Gastrocnemius medialis (tissue), 4 donors: ENCODE data around the gene RAD51AP2. TPM values are rescaled to one million over a fixed set of nuclear protein-coding genes. Genes with fewer than 3 reads are reported as not detected.
"Not testable (repeated sequence)": the region's sequence is repeated elsewhere in the genome, so short reads cannot be mapped to it uniquely, and the experiment has no call there.

Source experiments
- ATAC-seq, 2 donors: fragments of 150-250 bp; one replicate each; pipeline ENCODE4 v1.9.1; 2016
- DNase-seq, 2 donors: peaks; one replicate each; pipeline ENCODE4 v3.0.0-alpha.2; 2019
- H3K27ac ChIP-seq, 4 donors: fragments of 200-600 bp; sonication (generic); 1 replicate in 1 of 4; 2 replicates in 3 of 4; pipeline ENCODE4 v1.5.1; 2016 to 2018; ENCODE audit warnings: mild to moderate bottlenecking in 2 of 4, moderate library complexity in 1 of 4
- H3K27me3 ChIP-seq, 3 donors: fragments of 200-600 bp; sonication (generic) in 2 of 3; 1 replicate in 1 of 3; 2 replicates in 2 of 3; pipeline versions ENCODE4 v1.5.1 to v1.6.0; 2016 to 2019; ENCODE audit warnings: mild to moderate bottlenecking in 1 of 3, moderate library complexity in 1 of 3
- H3K36me3 ChIP-seq, 2 donors: fragments of 200-600 bp; sonication (generic) in 1 of 2; one replicate each; pipeline ENCODE4 v1.5.1; 2017 to 2018
- H3K4me1 ChIP-seq, 2 donors: fragments of 200-600 bp; sonication (generic) in 1 of 2; one replicate each; pipeline ENCODE4 v1.5.1; 2016 to 2017; ENCODE audit warnings: mild to moderate bottlenecking in 2 of 2
- H3K4me3 ChIP-seq, 4 donors: fragments of 200-600 bp; sonication (generic) in 3 of 4; 1 replicate in 1 of 4; 2 replicates in 3 of 4; pipeline ENCODE4 v1.5.1; 2016 to 2019; ENCODE audit warnings: mild to moderate bottlenecking in 2 of 4
- H3K9me3 ChIP-seq, 3 donors: fragments of 200-600 bp; sonication (generic) in 2 of 3; 1 replicate in 1 of 3; 2 replicates in 2 of 3; pipeline ENCODE4 v1.5.1; 2016 to 2019
- CTCF ChIP-seq, 5 experiments: fragments of 450-650 bp in 3 of 5; fragments of 200-600 bp in 2 of 5; sonication (generic) in 2 of 5; IDR thresholded peaks in 4 of 5; conservative IDR thresholded peaks in 1 of 5; 1 replicate in 4 of 5; 2 replicates in 1 of 5; pipeline ENCODE4 v1.5.1; 2016 to 2019; ENCODE audit warnings: antibody characterized with exemption in 5 of 5, mild to moderate bottlenecking in 3 of 5, moderate library complexity in 3 of 5
- POLR2A ChIP-seq, 2 donors: fragments of 450-650 bp; IDR thresholded peaks; one replicate each; pipeline ENCODE4 v1.6.1; 2017; ENCODE audit warnings: antibody characterized with exemption in 2 of 2, mild to moderate bottlenecking in 2 of 2, moderate library complexity in 2 of 2
- in situ Hi-C, 4 donors: fragments of 200-750 bp; cut with MboI; loops; one replicate each; pipeline versions ENCODE4 v1.15.0 to v1.8.0; 2017; ENCODE audit warnings: low sequenced_read_pairs in 4 of 4
- intact Hi-C: fragments of 100-400 bp; cut with DNase I; formaldehyde crosslinking; loops from one replicate; pipeline ENCODE4 v1.15.1; 2023; ENCODE audit warnings: low total_unique reads
- total RNA-seq, 4 donors: library from RNA; depleted of rRNA; stranded (reverse); fragments of >200 nt; gene quantifications; one replicate each; pipeline versions ENCODE4 v1.1.0 to v1.2.3, GENCODE V29; 2016

RAD51AP2 gene
- total RNA-seq: not detected

GRCh38 chr2:17518212-17519154 is at the start of gene RAD51AP2:
Gene RAD51AP2 (minus strand): TSS chr2:17518440. CDS start chr2:17518415, 25 bp downstream.
- H3K36me3 ChIP-seq: no peaks in the 10 kb centered on the region
- intact Hi-C loops: loop anchor here (1.0 to 5.0 kb wide), 2 partner anchors 21 to 791 kb away; no protein-coding TSS in a partner anchor
- H3K4me1 ChIP-seq: peaks cover 0 to 4% of the 10 kb centered on the region in 2 donors
- peak; percentile 95 to 96 for ATAC-seq
- in situ Hi-C loops: no loop called here
- no peaks in the 10 kb centered on the region for H3K27me3 ChIP-seq
- H3K4me3 ChIP-seq: peak within 1 kb of the TSS; percentile 53 to 60 (median 57)
- peak; percentile 82 to 85 for DNase-seq
- TF ChIP-seq CTCF (IDR thresholded peaks at IDR 0.05 in 4 of 5, conservative IDR thresholded peaks at IDR 0.05 in 1 of 5) (no peak), POLR2A (IDR thresholded peaks at IDR 0.05) (peak; percentile 28 to 58)
- H3K9me3 ChIP-seq: no peaks in the 10 kb centered on the region
- H3K27ac ChIP-seq: peak within 1 kb of the TSS; percentile 80 to 85 (median 84)

- H3K27ac ChIP-seq, H3K4me1 ChIP-seq, ATAC-seq, DNase-seq, H3K27me3 ChIP-seq, H3K36me3 ChIP-seq, H3K4me3 ChIP-seq, in situ Hi-C loops, H3K9me3 ChIP-seq: not testable (repeated sequence)
- intact Hi-C loops: loop anchor here (10.0 kb wide), 1 partner anchor 91 kb away; no protein-coding TSS in a partner anchor
These were observed 47.5 kb upstream of the RAD51AP2 start for GRCh38 chr2:17565726-17566125.

- DNase-seq (no peak), ATAC-seq (no peak)
- Histone ChIP-seq H3K27ac (no peak overlapping the region), H3K36me3 (no peaks in the 10 kb centered on the region), H3K4me3 (no peak overlapping the region), H3K27me3 (peaks cover 0 to 2% (median 0%) of the 10 kb centered on the region in 3 donors), H3K9me3 (no peaks in the 10 kb centered on the region), H3K4me1 (no peaks in the 10 kb centered on the region)
- in situ Hi-C loops: no loop called here
- TF ChIP-seq CTCF (IDR thresholded peaks at IDR 0.05 in 4 of 5, conservative IDR thresholded peaks at IDR 0.05 in 1 of 5): no peak
- TF ChIP-seq POLR2A (IDR thresholded peaks at IDR 0.05): no peak
- intact Hi-C loops: no loop called here
These were observed 40.6 kb upstream of the RAD51AP2 start for GRCh38 chr2:17558878-17559277.

GRCh38 chr2:17558053-17558452 is 39.8 kb upstream of the RAD51AP2 start:
- TF ChIP-seq CTCF (IDR thresholded peaks at IDR 0.05 in 4 of 5, conservative IDR thresholded peaks at IDR 0.05 in 1 of 5) (no peak), POLR2A (IDR thresholded peaks at IDR 0.05) (no peak)
- Histone ChIP-seq H3K27me3 (peaks cover 0 to 2% (median 0%) of the 10 kb centered on the region in 3 donors), H3K4me3 (no peak overlapping the region), H3K4me1 (no peaks in the 10 kb centered on the region), H3K27ac (no peak overlapping the region), H3K9me3 (no peaks in the 10 kb centered on the region), H3K36me3 (no peaks in the 10 kb centered on the region)
- in situ Hi-C loops: no loop called here
- intact Hi-C loops: no loop called here
- no peak for DNase-seq
- ATAC-seq: no peak

GRCh38 chr2:17557596-17557995 is 39.4 kb upstream of the RAD51AP2 start:
- no peak overlapping the region for H3K27ac ChIP-seq
- H3K4me3 ChIP-seq: no peak overlapping the region
- H3K4me1 ChIP-seq: no peaks in the 10 kb centered on the region
- H3K36me3 ChIP-seq: no peaks in the 10 kb centered on the region
- peaks cover 0 to 2% (median 0%) of the 10 kb centered on the region in 3 donors for H3K27me3 ChIP-seq
- H3K9me3 ChIP-seq: no peaks in the 10 kb centered on the region
- no peak for ATAC-seq
- intact Hi-C loops (no loop called here), in situ Hi-C loops (no loop called here)
- DNase-seq: no peak
- no peak for TF ChIP-seq POLR2A (IDR thresholded peaks at IDR 0.05)
- no peak for TF ChIP-seq CTCF (IDR thresholded peaks at IDR 0.05 in 4 of 5, conservative IDR thresholded peaks at IDR 0.05 in 1 of 5)
